ENCODE measurements around the gene PIAS1.
A peak's percentile ranks its signal among the peaks of the same experiment; 100 is the strongest.
"Not testable (repeated sequence)": the region's sequence is repeated elsewhere in the genome, so short reads cannot be mapped to it uniquely, and the experiment has no call there.

PIAS1 gene

GRCh38 chr15:68053701-68054627 lies at the start of gene PIAS1:
PIAS1 (plus strand) TSS chr15:68054315; CDS start chr15:68054327, 12 bp downstream.
- DNase-seq: peak; percentile 67

- not testable (repeated sequence) for DNase-seq
Measured at GRCh38 chr15:68007642-68008041, 46.5 kb upstream of the PIAS1 start.

GRCh38 chr15:68010361-68011153 lies 43.6 kb upstream of the PIAS1 start:
- no peak for DNase-seq

- no peak for DNase-seq
Measured at GRCh38 chr15:68012911-68013310, 41.2 kb upstream of the PIAS1 start.

- no peak for DNase-seq
Measured at GRCh38 chr15:68014219-68014618, 39.9 kb upstream of the PIAS1 start.

- no peak for DNase-seq
Measured at GRCh38 chr15:68015244-68015643, 38.9 kb upstream of the PIAS1 start.

GRCh38 chr15:68017201-68017600 lies 36.9 kb upstream of the PIAS1 start:
- no peak for DNase-seq

GRCh38 chr15:68018797-68019444 lies 35.2 kb upstream of the PIAS1 start:
- no peak for DNase-seq

- DNase-seq: no peak
Measured at GRCh38 chr15:68019814-68020525, 34.1 kb upstream of the PIAS1 start.

- no peak for DNase-seq
Measured at GRCh38 chr15:68020685-68021084, 33.4 kb upstream of the PIAS1 start.

GRCh38 chr15:68022061-68022460 lies 32.1 kb upstream of the PIAS1 start:
- no peak for DNase-seq

GRCh38 chr15:68023307-68024101 lies 30.6 kb upstream of the PIAS1 start:
- DNase-seq: no peak

- peak; percentile 1 for DNase-seq
Measured at GRCh38 chr15:68025835-68026424, 28.2 kb upstream of the PIAS1 start.

- DNase-seq: no peak
Measured at GRCh38 chr15:68027388-68027787, 26.7 kb upstream of the PIAS1 start.

- no peak for DNase-seq
Measured at GRCh38 chr15:68028137-68028887, 25.8 kb upstream of the PIAS1 start.

GRCh38 chr15:68028888-68029207 lies 25.3 kb upstream of the PIAS1 start:
- no peak for DNase-seq

GRCh38 chr15:68029959-68030358 lies 24.2 kb upstream of the PIAS1 start:
- DNase-seq: no peak

- no peak for DNase-seq
Measured at GRCh38 chr15:68031404-68031803, 22.7 kb upstream of the PIAS1 start.

GRCh38 chr15:68032672-68033071 lies 21.4 kb upstream of the PIAS1 start:
- DNase-seq: no peak

- no peak for DNase-seq
Measured at GRCh38 chr15:68034081-68034480, 20.0 kb upstream of the PIAS1 start.
